B cell (primary cell): Measurements from ENCODE around the gene TMEM253. TPM values are rescaled to one million over a fixed set of nuclear protein-coding genes. Genes with fewer than 3 reads are reported as not detected.

Experiments
- ATAC-seq: fragments of 200-7000 bp; cut with Tn5 transposase; one replicate; pipeline ENCODE4 v1.10.0; 2021; ENCODE audit warnings: low read depth, mild to moderate bottlenecking, moderate number of reproducible peaks, moderate library complexity
- CTCF ChIA-PET: fragments of 350-600 bp; sonication (Branson Sonifier 250); formaldehyde crosslinking; loops from one replicate; lab custom pipeline; 2021; ENCODE audit warnings: antibody characterized with exemption, inconsistent platforms; lab: Charles Lee
- POLR2A ChIA-PET: fragments of 350-600 bp; sonication (Branson Sonifier 250); formaldehyde crosslinking; loops from one replicate; lab custom pipeline; 2021; ENCODE audit warnings: antibody characterized with exemption; lab: Charles Lee
- DNase-seq: peaks from one replicate; pipeline ENCODE4 v3.0.0; 2013
- H2AFZ ChIP-seq: 2 replicates; pipeline ENCODE4 v1.6.1; 2012; ENCODE audit warnings: mild to moderate bottlenecking, low read depth, low read length; ENCODE audit not compliant: insufficient read depth, poor library complexity, severe bottlenecking
- H3K27ac ChIP-seq, 2 donors: 1 replicate in 1 of 2; 2 replicates in 1 of 2; pipeline ENCODE4 v1.5.1; 2012 to 2013; ENCODE audit warnings: low read length in 2 of 2, mild to moderate bottlenecking in 2 of 2, moderate library complexity in 1 of 2
- H3K27me3 ChIP-seq, 4 experiments: fragments of 200-600 bp in 1 of 4; sonication (generic) in 1 of 4; replicated peaks in 1 of 4; 1 replicate in 2 of 4; 2 replicates in 2 of 4; pipeline versions ENCODE4 v1.6.1 to v1.7.0; 2013 to 2016; ENCODE audit warnings: low read length in 3 of 4, mild to moderate bottlenecking in 2 of 4, mixed read lengths in 1 of 4, moderate library complexity in 1 of 4; ENCODE audit not compliant: insufficient read depth in 4 of 4, control insufficient read depth in 3 of 4; ENCODE audit errors: control extremely low read depth in 1 of 4
- H3K36me3 ChIP-seq, 2 experiments: replicated peaks in 1 of 2; 1 replicate in 1 of 2; 2 replicates in 1 of 2; pipeline versions ENCODE4 v1.6.1 to v1.7.1; 2013; ENCODE audit warnings: low read length in 1 of 2; ENCODE audit not compliant: insufficient read depth in 2 of 2, control insufficient read depth in 1 of 2; ENCODE audit errors: control extremely low read depth in 1 of 2, extremely low read depth in 1 of 2
- H3K4me1 ChIP-seq, 2 donors: fragments of 200-600 bp in 1 of 2; sonication (generic) in 1 of 2; 1 replicate in 1 of 2; 2 replicates in 1 of 2; pipeline versions ENCODE4 v1.5.1 to v1.6.1; 2013 to 2017; ENCODE audit warnings: low read length in 2 of 2; ENCODE audit not compliant: control insufficient read depth in 2 of 2, insufficient read depth in 2 of 2
- H3K4me2 ChIP-seq: replicated peaks from 2 replicates; pipeline ENCODE3; 2012; ENCODE audit warnings: mild to moderate bottlenecking, low read depth, low read length; ENCODE audit not compliant: poor library complexity, severe bottlenecking
- H3K4me3 ChIP-seq, 5 experiments: fragments of 200-600 bp in 1 of 5; sonication (generic) in 1 of 5; 1 replicate in 3 of 5; 2 replicates in 2 of 5; pipeline versions ENCODE4 v1.5.1 to v1.7.0; 2011 to 2016; ENCODE audit warnings: low read length in 4 of 5, mild to moderate bottlenecking in 4 of 5, low read depth in 2 of 5, control low read depth in 1 of 5, moderate library complexity in 1 of 5; ENCODE audit not compliant: insufficient read depth in 1 of 5; ENCODE audit errors: control extremely low read depth in 1 of 5, extremely low read depth in 1 of 5
- H3K79me2 ChIP-seq: fragments of 200-600 bp; sonication (generic); one replicate; pipeline ENCODE4 v1.6.0; 2016; ENCODE audit warnings: low read length; ENCODE audit not compliant: control insufficient read depth, insufficient read depth
- H3K9ac ChIP-seq: fragments of 200-600 bp; sonication (generic); 2 replicates; pipeline ENCODE4 v1.6.1; 2017; ENCODE audit warnings: mild to moderate bottlenecking, low read length, moderate library complexity
- H3K9me3 ChIP-seq, 3 donors: one replicate each; pipeline versions ENCODE4 v1.6.1 to v1.7.1; 2013; ENCODE audit warnings: low read length in 2 of 3; ENCODE audit not compliant: control insufficient read depth in 2 of 3, insufficient read depth in 1 of 3; ENCODE audit errors: control extremely low read depth in 1 of 3
- H4K20me1 ChIP-seq: 2 replicates; pipeline ENCODE4 v1.6.0; 2012; ENCODE audit warnings: mild to moderate bottlenecking, low read length; ENCODE audit not compliant: insufficient read depth, control insufficient read depth, poor library complexity, severe bottlenecking
- H3K27ac Mint-ChIP-seq: one replicate; pipeline ENCODE4 v1.8.0; 2021; ENCODE audit warnings: mixed read lengths
- H3K27me3 Mint-ChIP-seq: one replicate; pipeline ENCODE4 v1.8.0; 2021; ENCODE audit warnings: mixed read lengths
- H3K4me1 Mint-ChIP-seq: one replicate; pipeline ENCODE4 v1.8.0; 2021; ENCODE audit warnings: mixed read lengths
- H3K4me3 Mint-ChIP-seq: one replicate; pipeline ENCODE4 v1.8.0; 2021; ENCODE audit warnings: mixed read lengths
- H3K9me3 Mint-ChIP-seq: one replicate; pipeline ENCODE4 v1.8.0; 2022; ENCODE audit warnings: mixed read lengths; ENCODE audit not compliant: insufficient read depth
- CTCF ChIP-seq: fragments of 200-600 bp; IDR thresholded peaks from one replicate; pipeline ENCODE4 v1.8.0; 2022; ENCODE audit warnings: antibody characterized with exemption, mild to moderate bottlenecking
- EZH2 ChIP-seq: IDR thresholded peaks from 2 replicates; pipeline ENCODE4 v1.6.1; 2012; ENCODE audit warnings: borderline replicate concordance, low read depth, mild to moderate bottlenecking, moderate library complexity, low read length; ENCODE audit not compliant: insufficient read depth, poor library complexity, severe bottlenecking
- WGBS: methylation state at CpG from one replicate; pipeline ENCODE4 v1.1.5; 2013; ENCODE audit warnings: missing lambda C conversion rate; ENCODE audit not compliant: insufficient coverage; 5-methylcytosine and 5-hydroxymethylcytosine counted together
- intact Hi-C: fragments of 100-400 bp; cut with micrococcal nuclease; formaldehyde crosslinking; loops from one replicate; pipeline ENCODE4 v1.10.0; 2022
- polyA plus RNA-seq: library from polyadenylated mRNA; depleted of rRNA; stranded (reverse); fragments of >200 nt; gene quantifications from 2 replicates; pipeline ENCODE4 v1.2.3, GENCODE V29; 2012
- total RNA-seq, 2 donors: library from RNA; stranded (reverse); fragments of 120-200 nt in 1 of 2; gene quantifications; 1 replicate in 1 of 2; 2 replicates in 1 of 2; pipeline versions ENCODE4 v1.2.3 to v1.2.4, GENCODE V29; 2013 to 2022

Gene TMEM253
- total and polyA plus RNA-seq, 2 donors (not counting 1 experiment from before 2014, with no cell fraction given) = not detected

GRCh38 chr14:21068521-21069387 lies 32.1 kb upstream of the TMEM253 start:
- no peaks in the 10 kb centered on the region for H3K79me2 ChIP-seq
- ATAC-seq (peak; percentile 48), DNase-seq (peak; percentile 81)
- WGBS = 2% methylated on average over 33 of the region's 45 CpGs
- H3K9me3 ChIP-seq = peaks cover 0 to 9% (median 0%) of the 10 kb centered on the region in 3 donors
- H3K4me3 Mint-ChIP-seq = peak overlapping the region; percentile 85
- H3K9me3 Mint-ChIP-seq = no peaks in the 10 kb centered on the region
- H3K36me3 ChIP-seq = no peaks in the 10 kb centered on the region
- H3K4me3 ChIP-seq = peak overlapping the region in 3 of 5 experiments; percentile 53 to 69 (median 59)
- H3K4me1 ChIP-seq = peaks cover 34 to 40% of the 10 kb centered on the region in 2 donors
- H3K27ac ChIP-seq = no peak overlapping the region
- ChIA-PET POLR2A (interaction anchor here (1.4 kb wide), 1 partner anchor 36 kb away, joined by 7 read pairs; no protein-coding TSS in a partner anchor), CTCF (interaction anchor here (0.5 to 6.4 kb wide), 20 partner anchors 8 to 446 kb away, joined by 3 to 276 read pairs (median 6); partner anchors contain the start of gene TMEM253)
- peak overlapping the region; percentile 97 for H3K4me2 ChIP-seq
- intact Hi-C loops = loop anchor here (1.0 to 5.0 kb wide), 3 partner anchors 24 to 489 kb away; no protein-coding TSS in a partner anchor
- H3K27ac Mint-ChIP-seq = no peak overlapping the region
- peaks cover 44% of the 10 kb centered on the region for H3K4me1 Mint-ChIP-seq
- H3K27me3 Mint-ChIP-seq = peaks cover 36% of the 10 kb centered on the region
- peaks cover 0 to 45% (median 18%) of the 10 kb centered on the region in 4 experiments for H3K27me3 ChIP-seq
- peak overlapping the region; percentile 43 for H2AFZ ChIP-seq
- H4K20me1 ChIP-seq = no peaks in the 10 kb centered on the region
- TF ChIP-seq EZH2 (no peak), CTCF (peak; percentile 69)
- H3K9ac ChIP-seq = peak overlapping the region; percentile 70
